ENCODE measurements around the gene FOXN3. TPM values are rescaled to one million over a fixed set of nuclear protein-coding genes. Genes with fewer than 3 reads are reported as not detected.

The FOXN3 gene
- total RNA-seq, 2 donors from 2014 or later: 141 to 150 TPM

- Histone ChIP-seq H3K9me3 (no peaks in the 10 kb centered on the region), H3K27me3 (replicated peaks; ENCODE audit: insufficient read depth) (no peaks in the 10 kb centered on the region), H3K36me3 (no peaks in the 10 kb centered on the region), H3K27ac (no peak overlapping the region), H3K4me3 (no peak overlapping the region), H3K4me1 (ENCODE audit: control insufficient read depth in 1 of 2, low read depth in 2 of 2) (peaks cover 0 to 25% of the 10 kb centered on the region in 2 donors)
- TF ChIP-seq CTCF (IDR thresholded peaks at IDR 0.05): no peak
- ATAC-seq (ENCODE audit: insufficient number of reproducible peaks, low FRiP score, low read depth): no peak
- DNase-seq (ENCODE audit: low spot score): no peak
Observed at GRCh38 chr14:89319687-89320086, 97.3 kb downstream of the FOXN3 start.

GRCh38 chr14:89317051-89317691 is 99.9 kb downstream of the FOXN3 start:
- no peak for TF ChIP-seq CTCF (IDR thresholded peaks at IDR 0.05)
- no peaks in the 10 kb centered on the region for H3K9me3 ChIP-seq
- H3K27me3 ChIP-seq (replicated peaks; ENCODE audit: insufficient read depth): no peaks in the 10 kb centered on the region
- peaks cover 0 to 24% of the 10 kb centered on the region in 2 donors for H3K4me1 ChIP-seq (ENCODE audit: control insufficient read depth in 1 of 2, low read depth in 2 of 2)
- no peak overlapping the region for H3K4me3 ChIP-seq
- DNase-seq (ENCODE audit: low spot score): no peak
- no peak overlapping the region for H3K27ac ChIP-seq
- ATAC-seq (ENCODE audit: insufficient number of reproducible peaks, low FRiP score, low read depth): no peak
- H3K36me3 ChIP-seq: no peaks in the 10 kb centered on the region

GRCh38 chr14:89315493-89316470 is 101.3 kb downstream of the FOXN3 start:
- Histone ChIP-seq H3K36me3 (no peaks in the 10 kb centered on the region), H3K9me3 (no peaks in the 10 kb centered on the region), H3K27me3 (replicated peaks; ENCODE audit: insufficient read depth) (no peaks in the 10 kb centered on the region), H3K27ac (no peak overlapping the region), H3K4me3 (no peak overlapping the region), H3K4me1 (ENCODE audit: control insufficient read depth in 1 of 2, low read depth in 2 of 2) (peaks cover 0 to 17% of the 10 kb centered on the region in 2 donors)
- DNase-seq (ENCODE audit: low spot score): no peak
- TF ChIP-seq CTCF (IDR thresholded peaks at IDR 0.05): no peak
- no peak for ATAC-seq (ENCODE audit: insufficient number of reproducible peaks, low FRiP score, low read depth)

DNA sequence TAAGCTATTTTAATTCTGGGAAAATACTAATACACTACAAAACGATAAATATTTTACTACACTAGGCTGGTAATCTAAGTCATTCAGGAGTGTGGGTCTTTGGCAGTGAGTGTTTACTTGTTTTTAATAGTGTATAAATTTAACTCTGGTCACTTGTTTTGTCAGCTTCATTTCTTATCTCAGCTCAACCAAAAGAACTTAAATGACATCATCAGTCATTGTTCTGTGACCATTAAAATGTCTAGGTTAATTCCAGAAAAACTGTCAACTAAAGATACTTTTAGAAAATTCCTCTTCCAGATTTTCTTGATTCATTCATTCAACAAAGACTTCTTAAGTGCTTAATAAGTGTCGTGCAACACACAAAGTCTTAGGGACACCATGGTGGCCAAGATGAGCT is 102.8 kb downstream of the FOXN3 start:
- Histone ChIP-seq H3K4me1 (ENCODE audit: control insufficient read depth in 1 of 2, low read depth in 2 of 2) (peaks cover 2 to 12% of the 10 kb centered on the region in 2 donors), H3K27me3 (replicated peaks; ENCODE audit: insufficient read depth) (no peaks in the 10 kb centered on the region), H3K4me3 (no peak overlapping the region), H3K27ac (no peak overlapping the region), H3K36me3 (no peaks in the 10 kb centered on the region), H3K9me3 (no peaks in the 10 kb centered on the region)
- DNase-seq (ENCODE audit: low spot score): no peak
- no peak for ATAC-seq (ENCODE audit: insufficient number of reproducible peaks, low FRiP score, low read depth)
- TF ChIP-seq CTCF (IDR thresholded peaks at IDR 0.05): no peak

- Histone ChIP-seq H3K27me3 (replicated peaks; ENCODE audit: insufficient read depth) (no peaks in the 10 kb centered on the region), H3K9me3 (no peaks in the 10 kb centered on the region), H3K27ac (no peak overlapping the region), H3K4me3 (no peak overlapping the region), H3K4me1 (ENCODE audit: control insufficient read depth in 1 of 2, low read depth in 2 of 2) (peaks cover 7 to 20% of the 10 kb centered on the region in 2 donors), H3K36me3 (no peaks in the 10 kb centered on the region)
- no peak for ATAC-seq (ENCODE audit: insufficient number of reproducible peaks, low FRiP score, low read depth)
- no peak for TF ChIP-seq CTCF (IDR thresholded peaks at IDR 0.05)
- no peak for DNase-seq (ENCODE audit: low spot score)
Observed at GRCh38 chr14:89312932-89313331, 104.1 kb downstream of the FOXN3 start.
